NCI-H2196 (cell line): ENCODE measurements around the gene VAV1.
"Not testable (repeated sequence)": the region's sequence is repeated elsewhere in the genome, so short reads cannot be mapped to it uniquely, and the experiment has no call there.

Experiments
- DNase-seq: peaks from one replicate; lab custom pipeline; 2025; ENCODE audit not compliant: unreplicated experiment; lab: John Stamatoyannopoulos, UW

The VAV1 gene

GRCh38 chr19:6779206-6779605 lies 6.7 kb downstream of the VAV1 start:
- DNase-seq: no peak

GRCh38 chr19:6787393-6787792 lies 14.9 kb downstream of the VAV1 start:
- DNase-seq: no peak

GRCh38 chr19:6788896-6789295 lies 16.4 kb downstream of the VAV1 start:
- no peak for DNase-seq

GRCh38 chr19:6790194-6791128 lies 18.0 kb downstream of the VAV1 start:
- DNase-seq: no peak

- DNase-seq: no peak
These were observed 18.7 kb downstream of the VAV1 start for GRCh38 chr19:6791237-6791636.

- no peak for DNase-seq
These were observed 20.9 kb downstream of the VAV1 start for GRCh38 chr19:6793411-6793810.

- DNase-seq: no peak
These were observed 21.5 kb downstream of the VAV1 start for GRCh38 chr19:6793973-6794372.

- no peak for DNase-seq
These were observed 22.4 kb downstream of the VAV1 start for GRCh38 chr19:6794686-6795431.

- DNase-seq: no peak
These were observed 23.8 kb downstream of the VAV1 start for GRCh38 chr19:6796278-6796677.

GRCh38 chr19:6797646-6798045 lies 25.1 kb downstream of the VAV1 start:
- no peak for DNase-seq

- not testable (repeated sequence) for DNase-seq
These were observed 27.8 kb downstream of the VAV1 start for GRCh38 chr19:6800160-6800790.

GRCh38 chr19:6800991-6801484 lies 28.5 kb downstream of the VAV1 start:
- peak; percentile 42 for DNase-seq

- DNase-seq: peak; percentile 70
These were observed 29.1 kb downstream of the VAV1 start for GRCh38 chr19:6801485-6802086.

- DNase-seq: no peak
These were observed 30.0 kb downstream of the VAV1 start for GRCh38 chr19:6802336-6803035.

GRCh38 chr19:6803036-6803404 lies 30.5 kb downstream of the VAV1 start:
- no peak for DNase-seq

- DNase-seq: no peak
These were observed 34.0 kb downstream of the VAV1 start for GRCh38 chr19:6806488-6806887.

- DNase-seq: no peak
These were observed 34.8 kb downstream of the VAV1 start for GRCh38 chr19:6807291-6807690.

- no peak for DNase-seq
These were observed 36.0 kb downstream of the VAV1 start for GRCh38 chr19:6808494-6808893.

GRCh38 chr19:6809262-6809661 lies 36.8 kb downstream of the VAV1 start:
- no peak for DNase-seq

- no peak for DNase-seq
These were observed 38.9 kb downstream of the VAV1 start for GRCh38 chr19:6811378-6811777.

- peak; percentile 38 for DNase-seq
These were observed 39.4 kb downstream of the VAV1 start for GRCh38 chr19:6811906-6812305.
